GM21576 (cell line): ENCODE data around the gene PMM1.

ENCODE experiments used
- ATAC-seq: cut with Tn5 transposase; IDR thresholded peaks from one replicate; pipeline ENCODE4 v1.9.1; 2021; ENCODE audit warnings: mild to moderate bottlenecking, moderate library complexity; ENCODE audit not compliant: unreplicated experiment

PMM1 gene

GRCh38 chr22:41539146-41540005, 50.3 kb downstream of the PMM1 start:
- no peak for ATAC-seq

GRCh38 chr22:41538583-41538982, 51.1 kb downstream of the PMM1 start:
- no peak for ATAC-seq

DNA sequence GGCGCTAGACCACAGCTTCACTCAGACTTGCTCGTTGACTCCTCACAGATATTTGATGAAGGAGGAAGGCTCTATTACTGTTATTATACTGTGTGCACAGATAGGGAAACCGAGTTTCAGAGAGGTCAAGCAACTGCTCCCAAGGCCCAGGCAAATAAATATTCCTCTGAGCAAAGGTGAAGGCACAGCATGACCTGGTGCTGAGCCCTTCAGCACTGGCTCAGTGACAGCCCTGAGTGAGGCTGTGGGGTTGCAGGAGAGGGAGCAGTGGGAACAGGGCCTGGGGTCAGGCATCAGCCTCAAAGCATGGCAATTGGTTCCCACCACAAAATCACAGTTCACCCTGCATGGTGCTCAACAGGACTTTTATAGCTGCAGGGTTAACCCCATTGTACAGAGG, 52.4 kb downstream of the PMM1 start:
- ATAC-seq, result no peak

GRCh38 chr22:41535244-41535643, 54.4 kb downstream of the PMM1 start:
- ATAC-seq, result no peak

DNA sequence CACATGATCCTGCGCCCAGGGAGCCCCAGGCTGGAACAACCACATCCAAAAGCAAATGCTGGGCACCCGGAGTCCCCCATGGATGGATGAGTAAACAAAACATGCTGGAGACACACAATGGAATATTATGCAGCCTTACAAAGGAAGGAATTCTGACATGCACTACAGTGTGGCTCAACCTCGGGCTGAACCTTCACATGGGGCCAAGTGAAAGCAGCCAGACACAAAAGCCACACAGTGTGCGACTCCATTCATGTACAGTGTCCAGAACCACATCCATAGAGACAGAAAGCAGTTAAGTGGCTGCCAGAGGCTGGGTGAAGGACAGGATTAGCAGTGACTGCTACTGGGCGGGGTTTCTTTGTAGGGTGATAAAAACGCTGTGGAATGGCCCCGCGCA, 55.4 kb downstream of the PMM1 start:
- no peak for ATAC-seq

- ATAC-seq, result no peak
Measured at GRCh38 chr22:41532908-41533825, 56.5 kb downstream of the PMM1 start.

DNA sequence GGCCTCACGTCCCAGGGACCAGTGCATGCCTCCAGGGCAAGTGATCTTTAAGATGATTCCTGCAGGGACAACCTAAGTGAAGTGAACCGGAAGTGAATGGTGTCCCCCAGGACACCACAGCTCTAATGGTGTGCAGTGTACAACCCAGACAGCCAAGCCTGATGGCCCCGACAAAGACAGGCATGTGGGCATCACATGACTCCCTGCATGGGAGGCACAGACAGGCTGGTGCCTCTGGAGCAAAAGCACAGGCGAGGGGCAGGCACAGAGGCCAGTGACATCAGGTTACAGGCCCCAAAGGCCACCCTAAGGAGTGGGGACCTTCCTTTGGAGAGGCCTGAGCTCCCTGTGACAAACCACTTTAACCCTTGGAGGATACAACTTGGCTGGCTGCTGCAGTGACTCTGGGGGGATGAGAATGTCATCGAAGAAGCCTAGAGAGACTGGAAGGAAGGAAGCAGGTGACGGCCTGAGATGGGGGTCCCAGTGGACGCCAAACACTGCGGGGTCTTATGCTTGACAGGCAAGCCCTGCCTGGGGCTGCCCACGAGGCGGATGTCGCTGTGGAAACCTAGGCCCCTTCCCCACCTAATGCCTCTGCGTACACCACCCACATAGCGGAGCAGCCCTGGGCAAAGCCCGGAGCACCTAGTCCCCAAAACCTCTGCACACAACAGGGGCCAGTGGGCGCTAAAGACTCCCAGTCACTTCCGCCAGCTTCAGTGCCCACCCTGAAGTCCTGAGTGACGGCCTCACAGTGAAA, 57.7 kb downstream of the PMM1 start:
- no peak for ATAC-seq

GRCh38 chr22:41530890-41531714, 58.5 kb downstream of the PMM1 start:
- no peak for ATAC-seq

DNA sequence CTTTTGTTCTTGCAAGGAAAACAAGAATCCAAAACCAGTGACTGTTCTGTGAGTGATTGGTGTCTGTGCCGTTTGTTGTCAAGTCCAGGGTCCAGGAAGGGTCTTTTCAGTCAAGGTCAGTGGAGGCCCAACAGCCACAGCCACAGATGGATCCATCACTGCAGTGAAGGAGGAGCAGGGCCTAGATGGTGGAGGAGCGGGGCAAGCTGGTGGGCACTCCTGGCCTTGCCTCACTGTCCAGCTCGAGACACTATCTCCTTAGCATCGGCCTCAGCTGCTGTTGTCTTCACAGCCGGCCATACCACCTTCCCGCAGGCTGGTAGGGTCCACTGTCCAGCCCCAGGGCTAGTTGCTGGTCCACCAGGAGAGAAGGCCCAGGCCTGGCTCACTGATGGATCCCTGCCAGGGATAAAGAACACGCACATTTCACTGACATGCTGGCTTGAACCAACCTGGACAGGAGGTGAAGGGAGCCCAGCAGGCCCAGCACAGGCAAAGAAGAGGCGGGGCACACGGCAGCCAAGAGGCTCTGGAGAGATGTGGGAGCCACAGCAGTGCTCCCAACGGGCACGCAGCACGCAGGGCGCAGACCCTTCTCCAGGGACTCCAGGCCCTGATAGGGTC, 60.6 kb downstream of the PMM1 start:
- no peak for ATAC-seq

- no peak for ATAC-seq
Measured at GRCh38 chr22:41528132-41528766, 61.4 kb downstream of the PMM1 start.
